Lower leg skin (tissue), 3 donors: Measurements from ENCODE around the gene GAN.

Experiments
- CTCF ChIP-seq, 3 donors: fragments of 450-650 bp; IDR thresholded peaks; one replicate each; pipeline ENCODE4 v1.5.1; 2016; ENCODE audit warnings: antibody characterized with exemption in 3 of 3, mild to moderate bottlenecking in 3 of 3, moderate library complexity in 2 of 3
- POLR2A ChIP-seq, 2 donors: fragments of 450-650 bp; IDR thresholded peaks; one replicate each; pipeline ENCODE4 v1.6.1; 2016 to 2017; ENCODE audit warnings: antibody characterized with exemption in 2 of 2, mild to moderate bottlenecking in 1 of 2, moderate library complexity in 1 of 2

- TF ChIP-seq CTCF (IDR thresholded peaks at IDR 0.05) (no peak), POLR2A (IDR thresholded peaks at IDR 0.05) (no peak)
These were observed 80.3 kb downstream of the GAN start for GRCh38 chr16:81394966-81395655.
